ENCODE data around the gene PRKCB. TPM values are rescaled to one million over a fixed set of nuclear protein-coding genes. Genes with fewer than 3 reads are reported as not detected.

PRKCB gene
- total and polyA plus RNA-seq, 12 donors: 0.30 to 8.8 (median 1.1) TPM

- peaks cover 0 to 58% (median 0%) of the 10 kb centered on the region in 9 donors for H3K36me3 ChIP-seq
- H3K27ac ChIP-seq: no peak overlapping the region
- 94 to 95% methylated on average over 7 of the region's 7 CpGs for WGBS, 2 donors
- H3K4me3 ChIP-seq: no peak overlapping the region
- intact Hi-C loops (cut with DNase I): no loop called here
- TF ChIP-seq CTCF (IDR thresholded peaks at IDR 0.05): no peak
- ATAC-seq (no peak), DNase-seq (no peak)
- H3K27me3 ChIP-seq: peaks cover 0 to 9% (median 0%) of the 10 kb centered on the region in 7 donors
- no peaks in the 10 kb centered on the region for H3K4me1 ChIP-seq
- H3K9me3 ChIP-seq: no peaks in the 10 kb centered on the region
Observed at GRCh38 chr16:24174504-24174903, 338.7 kb downstream of the PRKCB start.

GRCh38 chr16:24174957-24175356 lies 339.2 kb downstream of the PRKCB start:
- WGBS, 2 donors: 91% methylated on average over 3 of the region's 3 CpGs
- no peaks in the 10 kb centered on the region for H3K9me3 ChIP-seq
- DNase-seq (no peak), ATAC-seq (no peak)
- no peak overlapping the region for H3K27ac ChIP-seq
- peaks cover 0 to 58% (median 0%) of the 10 kb centered on the region in 9 donors for H3K36me3 ChIP-seq
- TF ChIP-seq CTCF (IDR thresholded peaks at IDR 0.05): no peak
- H3K27me3 ChIP-seq: peaks cover 0 to 5% (median 0%) of the 10 kb centered on the region in 7 donors
- H3K4me1 ChIP-seq: no peaks in the 10 kb centered on the region
- intact Hi-C loops (cut with DNase I): no loop called here
- H3K4me3 ChIP-seq: no peak overlapping the region

GRCh38 chr16:24178496-24178895 lies 342.7 kb downstream of the PRKCB start:
- no peaks in the 10 kb centered on the region for H3K27me3 ChIP-seq
- ATAC-seq (no peak), DNase-seq (no peak)
- H3K4me3 ChIP-seq: no peak overlapping the region
- 38 to 45% methylated on average over 4 of the region's 4 CpGs for WGBS, 2 donors
- no peak for TF ChIP-seq CTCF (IDR thresholded peaks at IDR 0.05)
- no peaks in the 10 kb centered on the region for H3K4me1 ChIP-seq
- no peaks in the 10 kb centered on the region for H3K9me3 ChIP-seq
- H3K36me3 ChIP-seq: peaks cover 0 to 63% (median 0%) of the 10 kb centered on the region in 9 donors
- no peak overlapping the region for H3K27ac ChIP-seq
- intact Hi-C loops (cut with DNase I): no loop called here

GRCh38 chr16:24180451-24180850 lies 344.7 kb downstream of the PRKCB start:
- intact Hi-C loops (cut with DNase I): no loop called here
- TF ChIP-seq CTCF (IDR thresholded peaks at IDR 0.05): no peak
- Histone ChIP-seq H3K4me3 (no peak overlapping the region), H3K36me3 (peaks cover 0 to 53% (median 0%) of the 10 kb centered on the region in 9 donors), H3K27me3 (no peaks in the 10 kb centered on the region), H3K27ac (no peak overlapping the region), H3K9me3 (no peaks in the 10 kb centered on the region), H3K4me1 (no peaks in the 10 kb centered on the region)
- DNase-seq (no peak), ATAC-seq (no peak)
- WGBS, 2 donors: 88 to 90% methylated on average over 8 of the region's 8 CpGs
